Upper lobe of left lung (tissue), 4 donors: ENCODE results near the gene EGR2.

ENCODE experiments used
- EP300 ChIP-seq, 4 donors: sonication (generic); formaldehyde crosslinking; IDR thresholded peaks; one replicate each; pipeline ENCODE4 v1.5.1; 2017; ENCODE audit warnings: antibody characterized with exemption in 4 of 4, control low read depth in 2 of 4
- POLR2A ChIP-seq, 4 donors: fragments of 450-650 bp; IDR thresholded peaks; one replicate each; pipeline ENCODE4 v1.5.1; 2016 to 2017; ENCODE audit warnings: antibody characterized with exemption in 4 of 4, mild to moderate bottlenecking in 2 of 4
- POLR2AphosphoS5 ChIP-seq, 2 donors: sonication (generic); formaldehyde crosslinking; IDR thresholded peaks; one replicate each; pipeline ENCODE4 v1.5.1; 2017; ENCODE audit warnings: antibody characterized with exemption in 2 of 2
- TF ChIP-seq, protein P1 (sequence below), 6 experiments: fragments of 450-650 bp in 4 of 6; fragments of 200-600 bp in 2 of 6; sonication (generic) in 2 of 6; IDR thresholded peaks; one replicate each; pipeline ENCODE4 v1.5.1; 2016 to 2019; ENCODE audit warnings: antibody characterized with exemption in 6 of 6

DNA sequence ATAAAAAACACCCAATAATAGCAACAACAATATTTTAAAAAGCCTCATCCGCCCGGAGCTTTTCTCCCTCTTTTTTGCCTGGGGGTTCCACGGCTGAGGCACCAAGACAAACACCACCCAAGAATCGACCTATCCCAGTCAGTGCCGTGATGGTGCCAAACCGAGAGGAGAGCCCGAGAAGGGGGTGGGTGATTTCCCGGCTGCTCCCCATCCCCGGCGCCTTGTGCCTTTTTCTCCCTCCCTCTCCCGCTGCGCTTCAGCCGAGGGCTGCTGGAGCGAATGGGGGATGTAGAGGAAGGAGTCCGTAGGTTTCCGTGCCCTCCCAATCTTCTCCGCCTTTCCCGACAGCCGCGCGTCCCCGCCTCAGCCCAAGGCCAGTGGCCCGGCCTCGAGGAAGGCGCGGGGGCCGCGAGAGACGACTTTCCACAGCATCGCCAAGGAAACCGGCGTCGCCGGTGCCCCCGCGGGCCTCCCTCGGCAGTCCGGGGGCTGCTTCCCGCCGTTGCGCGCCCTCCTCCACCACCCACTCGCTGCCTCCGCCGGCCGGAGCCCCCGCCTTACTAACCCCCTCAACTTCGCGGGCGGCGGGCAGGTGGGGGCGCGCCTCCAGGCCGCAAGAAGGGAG is 1.3 kb downstream of the EGR2 start:
- TF ChIP-seq, protein P1, sequence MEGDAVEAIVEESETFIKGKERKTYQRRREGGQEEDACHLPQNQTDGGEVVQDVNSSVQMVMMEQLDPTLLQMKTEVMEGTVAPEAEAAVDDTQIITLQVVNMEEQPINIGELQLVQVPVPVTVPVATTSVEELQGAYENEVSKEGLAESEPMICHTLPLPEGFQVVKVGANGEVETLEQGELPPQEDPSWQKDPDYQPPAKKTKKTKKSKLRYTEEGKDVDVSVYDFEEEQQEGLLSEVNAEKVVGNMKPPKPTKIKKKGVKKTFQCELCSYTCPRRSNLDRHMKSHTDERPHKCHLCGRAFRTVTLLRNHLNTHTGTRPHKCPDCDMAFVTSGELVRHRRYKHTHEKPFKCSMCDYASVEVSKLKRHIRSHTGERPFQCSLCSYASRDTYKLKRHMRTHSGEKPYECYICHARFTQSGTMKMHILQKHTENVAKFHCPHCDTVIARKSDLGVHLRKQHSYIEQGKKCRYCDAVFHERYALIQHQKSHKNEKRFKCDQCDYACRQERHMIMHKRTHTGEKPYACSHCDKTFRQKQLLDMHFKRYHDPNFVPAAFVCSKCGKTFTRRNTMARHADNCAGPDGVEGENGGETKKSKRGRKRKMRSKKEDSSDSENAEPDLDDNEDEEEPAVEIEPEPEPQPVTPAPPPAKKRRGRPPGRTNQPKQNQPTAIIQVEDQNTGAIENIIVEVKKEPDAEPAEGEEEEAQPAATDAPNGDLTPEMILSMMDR (IDR thresholded peaks at IDR 0.05): no peak
- TF ChIP-seq POLR2A (IDR thresholded peaks at IDR 0.05): no peak
- TF ChIP-seq POLR2AphosphoS5 (IDR thresholded peaks at IDR 0.05): no peak
- no peak for TF ChIP-seq EP300 (IDR thresholded peaks at IDR 0.05)
